ENCODE measurements around the gene HCRTR1. TPM values are rescaled to one million over a fixed set of nuclear protein-coding genes. Genes with fewer than 3 reads are reported as not detected.

HCRTR1 gene
- total and polyA plus RNA-seq, 8 donors, result 0.14 to 0.24 (median 0.17) TPM; not detected in 4

- Histone ChIP-seq H3K4me1 (peaks cover 0 to 8% of the 10 kb centered on the region in 2 donors), H3K9me3 (no peaks in the 10 kb centered on the region), H3K27ac (no peak overlapping the region), H3K27me3 (peaks cover 7 to 35% of the 10 kb centered on the region in 2 donors), H3K36me3 (no peaks in the 10 kb centered on the region), H3K4me3 (no peak overlapping the region)
- no peak for DNase-seq
- no peak for ATAC-seq
- intact Hi-C loops (cut with DNase I), result no loop called here
- TF ChIP-seq, protein P1, sequence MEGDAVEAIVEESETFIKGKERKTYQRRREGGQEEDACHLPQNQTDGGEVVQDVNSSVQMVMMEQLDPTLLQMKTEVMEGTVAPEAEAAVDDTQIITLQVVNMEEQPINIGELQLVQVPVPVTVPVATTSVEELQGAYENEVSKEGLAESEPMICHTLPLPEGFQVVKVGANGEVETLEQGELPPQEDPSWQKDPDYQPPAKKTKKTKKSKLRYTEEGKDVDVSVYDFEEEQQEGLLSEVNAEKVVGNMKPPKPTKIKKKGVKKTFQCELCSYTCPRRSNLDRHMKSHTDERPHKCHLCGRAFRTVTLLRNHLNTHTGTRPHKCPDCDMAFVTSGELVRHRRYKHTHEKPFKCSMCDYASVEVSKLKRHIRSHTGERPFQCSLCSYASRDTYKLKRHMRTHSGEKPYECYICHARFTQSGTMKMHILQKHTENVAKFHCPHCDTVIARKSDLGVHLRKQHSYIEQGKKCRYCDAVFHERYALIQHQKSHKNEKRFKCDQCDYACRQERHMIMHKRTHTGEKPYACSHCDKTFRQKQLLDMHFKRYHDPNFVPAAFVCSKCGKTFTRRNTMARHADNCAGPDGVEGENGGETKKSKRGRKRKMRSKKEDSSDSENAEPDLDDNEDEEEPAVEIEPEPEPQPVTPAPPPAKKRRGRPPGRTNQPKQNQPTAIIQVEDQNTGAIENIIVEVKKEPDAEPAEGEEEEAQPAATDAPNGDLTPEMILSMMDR (IDR thresholded peaks at IDR 0.05), result no peak
Measured at GRCh38 chr1:31615414-31615813, 2.1 kb upstream of the HCRTR1 start.

DNA sequence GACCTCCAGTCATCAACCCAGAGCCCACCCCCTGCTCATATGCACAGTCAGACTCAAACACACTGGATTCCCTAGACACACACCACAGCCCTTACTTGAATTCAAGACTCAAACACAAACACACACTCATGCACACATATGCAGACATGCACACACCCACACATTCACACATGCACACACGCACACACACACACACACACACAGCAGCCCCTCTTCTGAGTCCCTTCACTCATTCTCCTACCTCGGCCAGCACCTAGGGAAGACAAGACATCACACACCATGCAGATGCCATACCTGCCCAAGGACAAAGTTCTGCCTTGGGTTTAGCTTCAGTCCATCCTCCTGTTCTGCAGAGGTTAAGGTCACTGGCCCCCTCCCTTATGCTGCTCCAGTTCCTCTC lies 1.6 kb upstream of the HCRTR1 start:
- H3K27me3 ChIP-seq, result peaks cover 7 to 35% of the 10 kb centered on the region in 2 donors
- intact Hi-C loops (cut with DNase I), result no loop called here
- TF ChIP-seq, protein P1 (IDR thresholded peaks at IDR 0.05), result no peak
- H3K36me3 ChIP-seq, result no peaks in the 10 kb centered on the region
- ATAC-seq, result no peak
- peaks cover 0 to 8% of the 10 kb centered on the region in 2 donors for H3K4me1 ChIP-seq
- no peaks in the 10 kb centered on the region for H3K9me3 ChIP-seq
- no peak for DNase-seq
- no peak overlapping the region for H3K27ac ChIP-seq
- H3K4me3 ChIP-seq, result no peak overlapping the region

GRCh38 chr1:31617916-31618746 lies 642 bp downstream of the HCRTR1 start:
- no peaks in the 10 kb centered on the region for H3K9me3 ChIP-seq
- peaks cover 7 to 35% of the 10 kb centered on the region in 2 donors for H3K27me3 ChIP-seq
- ATAC-seq, result peak; percentile 88
- H3K4me3 ChIP-seq, result peak overlapping the region; percentile 30 to 31
- DNase-seq, result peak in 3 of 4 donors; percentile 35 to 82 (median 58)
- TF ChIP-seq, protein P1 (IDR thresholded peaks at IDR 0.05), result peak; percentile 69 to 73
- H3K27ac ChIP-seq, result no peak overlapping the region
- no peaks in the 10 kb centered on the region for H3K36me3 ChIP-seq
- peaks cover 0 to 8% of the 10 kb centered on the region in 2 donors for H3K4me1 ChIP-seq
- intact Hi-C loops (cut with DNase I), result no loop called here

- no peak for ATAC-seq
- no peaks in the 10 kb centered on the region for H3K36me3 ChIP-seq
Measured at GRCh38 chr1:31618916-31619846, 1.7 kb downstream of the HCRTR1 start.

More at GRCh38 chr1:31618916-31619846, 1.7 kb downstream of the HCRTR1 start:
- Histone ChIP-seq H3K4me3 (no peak overlapping the region), H3K27me3 (peaks cover 7 to 35% of the 10 kb centered on the region in 2 donors), H3K4me1 (peaks cover 0 to 8% of the 10 kb centered on the region in 2 donors), H3K9me3 (no peaks in the 10 kb centered on the region), H3K27ac (no peak overlapping the region)
- TF ChIP-seq, protein P1 (IDR thresholded peaks at IDR 0.05), result no peak
- DNase-seq, result no peak
- intact Hi-C loops (cut with DNase I), result no loop called here
